Brain microvascular endothelial cell (primary cell): Measurements from ENCODE around the gene HOXD13.

Source experiments
- DNase-seq: peaks from one replicate; pipeline ENCODE4 v3.0.0-alpha.2; 2020
- H3K27ac ChIP-seq: fragments of 250-450 bp; sonication (Bioruptor Pico); 2 replicates; pipeline ENCODE4 v1.5.1; 2020; ENCODE audit warnings: mild to moderate bottlenecking, moderate library complexity
- H3K27me3 ChIP-seq: fragments of 250-450 bp; sonication (Bioruptor Pico); replicated peaks from 2 replicates; pipeline ENCODE4 v1.5.1; 2020; ENCODE audit warnings: mild to moderate bottlenecking
- H3K36me3 ChIP-seq: fragments of 250-450 bp; sonication (Bioruptor Pico); replicated peaks from 2 replicates; pipeline ENCODE4 v1.5.1; 2020; ENCODE audit warnings: mild to moderate bottlenecking
- H3K4me3 ChIP-seq: 2 replicates; pipeline ENCODE4 v1.5.1; 2011; ENCODE audit warnings: low read depth, mild to moderate bottlenecking, control low read depth, low read length, moderate library complexity
- CTCF ChIP-seq: IDR thresholded peaks from 2 replicates; pipeline ENCODE4 v1.5.1; 2011; ENCODE audit warnings: low read depth, mild to moderate bottlenecking, moderate library complexity, low read length, control low read depth, inconsistent platforms; ENCODE audit errors: missing control alignments
- in situ Hi-C: cut with HindIII; loops from 2 replicates; pipeline ENCODE4 v1.10.0; 2017; ENCODE audit warnings: low sequenced_read_pairs, low pct_ligation_motif_present

HOXD13 gene

DNA sequence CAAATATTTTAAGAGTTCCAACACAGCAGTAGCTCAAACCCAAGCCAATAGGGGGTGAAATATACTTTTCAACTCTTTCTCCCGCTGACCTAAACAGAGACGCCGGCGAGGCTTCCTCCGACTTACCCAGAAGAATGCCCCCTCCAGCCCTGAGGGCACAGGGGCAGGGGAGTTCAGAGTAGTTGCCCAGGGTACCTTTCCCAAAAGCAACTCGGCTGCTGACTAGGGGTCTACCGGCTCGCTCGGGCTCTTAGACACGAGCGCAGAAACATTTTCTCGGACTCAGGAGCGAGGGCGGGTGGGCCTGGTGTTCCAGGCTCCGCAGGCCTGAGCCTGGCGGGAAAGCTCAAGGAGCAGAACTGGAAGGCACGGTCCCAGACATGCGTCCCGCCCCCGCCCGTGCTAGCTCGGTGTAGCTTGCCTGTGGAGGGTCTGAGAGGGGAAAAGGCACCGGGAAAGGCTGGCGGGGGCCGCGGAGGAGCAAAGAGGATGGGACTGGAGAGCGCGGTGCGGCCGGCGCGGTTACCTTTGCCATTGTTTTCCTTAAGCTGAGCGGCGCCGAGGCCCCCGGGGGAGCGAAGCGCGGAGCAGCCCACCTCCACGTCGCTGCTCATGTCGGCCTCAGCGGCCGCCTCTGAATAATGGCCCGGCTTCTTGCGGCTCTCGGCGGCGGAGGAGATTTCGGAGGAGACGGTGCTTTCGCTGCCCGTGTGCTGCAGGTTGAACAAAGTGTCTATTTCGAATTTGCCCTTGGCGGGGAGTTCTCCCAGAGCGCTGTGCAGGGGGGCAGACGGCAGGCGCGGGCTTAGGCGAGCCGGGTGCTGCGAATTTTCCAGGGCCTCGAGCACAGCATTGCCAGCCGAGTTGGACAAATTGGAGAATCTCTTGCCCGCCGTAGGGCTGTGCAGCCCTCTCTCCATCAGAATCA is 9.4 kb upstream of the HOXD13 start:
- DNase-seq = no peak

DNA sequence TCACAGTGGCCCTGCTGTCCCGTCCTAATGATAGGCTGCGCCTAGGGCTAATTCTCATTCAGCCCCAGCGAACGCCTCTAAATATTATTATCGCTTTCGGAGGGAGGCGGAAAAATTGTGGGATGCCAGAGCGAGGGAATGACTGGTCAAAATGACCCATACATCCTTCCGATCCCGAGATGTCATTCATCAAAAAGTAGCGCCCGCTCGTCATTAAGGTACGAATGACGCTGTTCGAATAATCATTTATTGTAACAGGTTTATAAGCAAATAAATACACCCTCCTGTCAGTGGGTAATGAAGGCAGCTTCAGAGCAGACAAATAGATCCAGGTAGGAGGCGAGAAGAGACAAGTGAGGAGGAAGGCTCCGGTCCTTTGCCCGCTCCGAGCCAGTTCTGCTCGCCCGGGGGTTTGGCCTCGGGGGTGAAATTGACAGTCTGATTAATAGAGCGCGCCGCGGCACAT is 8.7 kb upstream of the HOXD13 start, which contains the start of gene EVX2:
EVX2 (minus strand) TSS at position 167 of the 466 bp plus-strand sequence. CDS start 186 bp downstream, outside the sequence.
- no peak within 1 kb of the TSS for H3K4me3 ChIP-seq
- H3K27ac ChIP-seq = no peak within 1 kb of the TSS
- no peak for TF ChIP-seq CTCF
- peaks cover 95% of the 10 kb centered on the region for H3K27me3 ChIP-seq
- DNase-seq = no peak
- in situ Hi-C loops = no loop called here
- no peaks in the 10 kb centered on the region for H3K36me3 ChIP-seq

More for the DNA sequence above, 9.4 kb upstream of the HOXD13 start:
- no peaks in the 10 kb centered on the region for H3K36me3 ChIP-seq
- no peak overlapping the region for H3K27ac ChIP-seq
- no peak overlapping the region for H3K4me3 ChIP-seq
- in situ Hi-C loops = no loop called here
- H3K27me3 ChIP-seq = peaks cover 95% of the 10 kb centered on the region
- no peak for TF ChIP-seq CTCF

DNA sequence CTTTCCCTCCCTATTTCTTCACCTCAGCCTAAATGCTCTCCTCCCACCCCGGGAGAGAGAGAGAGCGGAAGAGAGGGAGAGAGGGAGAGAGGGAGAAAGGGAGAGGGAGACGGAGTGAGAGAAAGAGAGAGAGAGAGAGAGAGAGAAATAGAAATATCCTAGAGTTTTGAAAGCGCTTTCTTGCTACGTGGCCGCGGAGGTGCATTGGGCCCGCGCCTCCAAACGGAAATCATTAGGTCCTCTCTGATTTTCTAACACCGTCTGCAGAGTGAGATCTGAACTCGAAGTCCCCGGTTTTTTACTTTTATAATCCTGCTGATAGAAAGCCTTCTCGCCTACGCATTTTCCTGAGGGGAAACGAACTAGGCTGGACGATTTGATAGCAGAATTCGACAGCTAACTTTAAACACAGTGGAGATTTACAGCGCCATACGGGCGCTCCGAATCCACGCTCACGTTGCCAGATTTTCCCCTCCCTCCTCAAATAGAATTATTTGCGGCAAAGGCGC is 7.9 kb upstream of the HOXD13 start:
- in situ Hi-C loops = no loop called here
- Histone ChIP-seq H3K27me3 (peaks cover 95% of the 10 kb centered on the region), H3K27ac (no peak overlapping the region), H3K36me3 (no peaks in the 10 kb centered on the region), H3K4me3 (no peak overlapping the region)
- no peak for TF ChIP-seq CTCF
- DNase-seq = no peak

GRCh38 chr2:176085120-176085788 is 7.3 kb upstream of the HOXD13 start:
- TF ChIP-seq CTCF = no peak
- peaks cover 98% of the 10 kb centered on the region for H3K27me3 ChIP-seq
- no peak overlapping the region for H3K4me3 ChIP-seq
- in situ Hi-C loops = no loop called here
- no peak overlapping the region for H3K27ac ChIP-seq
- H3K36me3 ChIP-seq = no peaks in the 10 kb centered on the region
- DNase-seq = no peak

DNA sequence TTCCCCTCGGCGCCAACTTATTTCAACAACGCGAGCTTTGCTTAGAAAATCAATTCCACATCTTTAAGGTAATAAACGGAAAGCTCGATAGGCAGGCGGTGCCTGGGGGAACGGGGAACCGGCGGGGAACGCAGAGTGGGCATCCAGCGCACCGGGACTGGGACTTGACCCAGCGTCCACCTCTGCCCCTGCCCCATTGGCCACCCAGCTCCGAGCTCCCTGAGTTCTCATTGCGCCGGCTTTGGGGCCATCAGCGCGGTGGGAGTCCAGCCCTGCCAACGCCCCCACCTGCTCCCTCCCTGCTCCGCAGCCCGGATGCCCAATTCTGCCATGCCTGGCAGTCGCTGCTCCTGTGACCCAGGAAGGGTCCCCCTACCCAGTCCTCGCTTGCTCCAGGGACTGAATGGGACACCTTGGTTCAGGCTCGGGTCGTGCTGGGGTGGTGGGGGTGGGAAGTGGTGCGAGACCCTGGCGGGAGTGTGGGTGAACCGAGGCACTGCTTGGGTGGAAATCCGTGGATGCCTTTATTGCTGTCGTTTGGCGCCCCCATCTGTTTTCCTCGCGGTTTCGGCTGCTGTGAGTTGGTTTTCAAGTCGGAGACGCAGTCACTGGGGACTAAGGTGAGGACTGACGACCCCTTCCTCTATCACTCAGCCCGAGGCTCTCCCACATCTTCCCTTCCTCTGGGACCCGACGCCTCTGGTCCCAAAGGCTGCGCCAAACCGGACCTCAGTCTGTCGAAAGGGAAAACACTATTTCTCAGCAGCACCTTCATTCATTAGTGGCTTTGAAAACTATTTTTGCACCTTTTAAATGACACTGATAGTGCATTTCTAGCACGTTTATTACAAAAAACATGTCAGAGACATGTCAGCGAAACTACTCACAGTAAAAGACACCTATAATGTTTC is 6.4 kb upstream of the HOXD13 start:
- in situ Hi-C loops = no loop called here
- Histone ChIP-seq H3K4me3 (no peak overlapping the region), H3K27me3 (peaks cover 97% of the 10 kb centered on the region), H3K27ac (no peak overlapping the region), H3K36me3 (no peaks in the 10 kb centered on the region)
- no peak for DNase-seq
- peak; percentile 64 for TF ChIP-seq CTCF
